Astrocyte of the cerebellum (primary cell): ENCODE measurements around the gene FHL1.

ENCODE experiments used
- DNase-seq: peaks from one replicate; pipeline ENCODE4 v3.0.0-alpha.2; 2011; ENCODE audit warnings: low read depth
- H3K4me3 ChIP-seq: 2 replicates; pipeline ENCODE4 v1.5.1; 2011; ENCODE audit warnings: mild to moderate bottlenecking, low read depth, low read length, moderate library complexity
- in situ Hi-C: cut with HindIII; loops from 2 replicates; pipeline ENCODE4 v1.10.0; 2017; ENCODE audit warnings: low sequenced_read_pairs
- TF ChIP-seq, protein P1 (sequence below): IDR thresholded peaks from 2 replicates; pipeline ENCODE4 v1.5.1; 2012; ENCODE audit warnings: low read length, low read depth, moderate library complexity, mild to moderate bottlenecking; ENCODE audit errors: missing control alignments

The FHL1 gene

DNA sequence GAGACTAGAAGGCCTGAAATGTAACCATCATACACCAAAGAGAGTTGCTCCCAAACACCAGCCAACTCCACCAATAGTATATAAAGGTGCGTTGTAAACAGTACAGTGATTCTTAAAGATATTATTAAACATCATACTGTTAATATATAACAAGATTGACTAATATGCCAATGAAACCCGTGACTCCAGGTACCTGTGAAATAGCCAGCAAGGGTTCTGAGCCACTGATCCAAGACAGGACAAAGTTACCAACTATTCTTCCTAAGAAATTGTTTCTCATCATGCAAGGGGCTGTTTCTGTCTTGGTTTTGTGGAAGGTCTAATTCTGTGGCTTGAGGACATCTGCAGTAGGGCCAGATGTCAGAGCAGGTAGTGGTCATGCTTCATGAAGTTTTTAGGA, 47.2 kb downstream of the FHL1 start:
- no peak overlapping the region for H3K4me3 ChIP-seq
- no peak for DNase-seq
- TF ChIP-seq, protein P1, sequence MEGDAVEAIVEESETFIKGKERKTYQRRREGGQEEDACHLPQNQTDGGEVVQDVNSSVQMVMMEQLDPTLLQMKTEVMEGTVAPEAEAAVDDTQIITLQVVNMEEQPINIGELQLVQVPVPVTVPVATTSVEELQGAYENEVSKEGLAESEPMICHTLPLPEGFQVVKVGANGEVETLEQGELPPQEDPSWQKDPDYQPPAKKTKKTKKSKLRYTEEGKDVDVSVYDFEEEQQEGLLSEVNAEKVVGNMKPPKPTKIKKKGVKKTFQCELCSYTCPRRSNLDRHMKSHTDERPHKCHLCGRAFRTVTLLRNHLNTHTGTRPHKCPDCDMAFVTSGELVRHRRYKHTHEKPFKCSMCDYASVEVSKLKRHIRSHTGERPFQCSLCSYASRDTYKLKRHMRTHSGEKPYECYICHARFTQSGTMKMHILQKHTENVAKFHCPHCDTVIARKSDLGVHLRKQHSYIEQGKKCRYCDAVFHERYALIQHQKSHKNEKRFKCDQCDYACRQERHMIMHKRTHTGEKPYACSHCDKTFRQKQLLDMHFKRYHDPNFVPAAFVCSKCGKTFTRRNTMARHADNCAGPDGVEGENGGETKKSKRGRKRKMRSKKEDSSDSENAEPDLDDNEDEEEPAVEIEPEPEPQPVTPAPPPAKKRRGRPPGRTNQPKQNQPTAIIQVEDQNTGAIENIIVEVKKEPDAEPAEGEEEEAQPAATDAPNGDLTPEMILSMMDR, result no peak
- in situ Hi-C loops, result no loop called here

DNA sequence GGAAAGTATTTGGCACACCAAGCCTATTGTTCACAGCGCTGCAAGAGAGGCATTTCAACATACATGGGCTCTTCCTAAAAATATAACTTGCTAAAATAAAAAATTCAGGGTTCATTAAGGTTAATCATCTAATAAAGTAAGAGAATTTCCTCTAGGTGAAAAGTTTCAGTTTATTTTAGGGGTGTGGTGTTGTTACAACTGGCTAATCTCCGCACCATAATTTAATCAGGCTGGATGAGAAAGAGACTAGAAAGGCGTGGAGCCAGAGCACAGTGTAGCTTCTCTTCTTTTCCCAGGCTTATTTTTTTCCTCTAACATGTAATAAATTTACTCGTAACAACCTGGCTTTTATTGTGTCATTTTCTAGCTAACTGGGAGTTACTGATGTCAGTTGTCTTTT, 47.9 kb downstream of the FHL1 start:
- TF ChIP-seq, protein P1, result no peak
- in situ Hi-C loops, result no loop called here
- DNase-seq, result no peak
- no peak overlapping the region for H3K4me3 ChIP-seq

DNA sequence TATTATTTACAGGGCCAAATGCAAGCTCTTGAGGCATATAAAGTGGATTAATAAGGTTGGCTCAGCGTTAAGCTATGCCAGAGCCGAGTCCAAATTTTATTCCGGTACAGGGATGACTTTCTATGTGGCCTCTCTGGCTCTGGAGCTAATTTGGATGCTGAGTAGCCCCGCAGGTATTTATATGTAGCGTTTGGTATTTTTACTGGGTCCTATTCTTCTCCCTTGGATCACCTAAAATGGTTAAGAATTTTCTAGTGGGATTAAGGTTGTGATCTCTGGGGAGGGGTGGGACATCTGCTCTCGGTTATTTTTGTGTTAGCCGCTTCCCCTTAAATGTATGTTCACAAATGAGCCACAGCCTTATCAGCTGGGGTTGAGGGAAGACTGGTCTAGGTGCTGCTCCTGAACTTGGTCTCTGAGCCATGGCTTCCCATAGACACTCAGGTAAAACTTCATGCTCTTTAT, 49.4 kb downstream of the FHL1 start:
- H3K4me3 ChIP-seq, result no peak overlapping the region
- TF ChIP-seq, protein P1, result no peak
- in situ Hi-C loops, result no loop called here
- no peak for DNase-seq

DNA sequence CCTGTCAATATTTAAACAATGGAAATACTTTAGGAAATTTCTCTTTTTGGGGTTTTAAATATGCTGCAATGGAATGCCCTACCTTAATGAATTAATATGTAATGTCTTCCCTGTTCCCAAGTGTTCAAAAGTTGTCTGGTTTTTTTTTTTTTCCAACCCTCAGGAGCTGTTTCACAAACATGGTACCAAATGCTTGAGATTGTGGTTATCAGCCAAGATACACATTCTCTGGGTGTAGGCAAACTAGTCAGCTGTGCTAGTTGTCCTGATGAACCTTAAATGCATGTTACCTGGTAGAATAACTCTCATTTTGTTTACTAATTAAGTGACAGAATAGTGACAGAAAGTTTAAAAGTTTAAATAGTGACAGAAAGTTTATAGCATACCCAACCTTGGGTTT, 50.7 kb downstream of the FHL1 start:
- H3K4me3 ChIP-seq, result no peak overlapping the region
- TF ChIP-seq, protein P1, result no peak
- no peak for DNase-seq
- in situ Hi-C loops, result no loop called here

DNA sequence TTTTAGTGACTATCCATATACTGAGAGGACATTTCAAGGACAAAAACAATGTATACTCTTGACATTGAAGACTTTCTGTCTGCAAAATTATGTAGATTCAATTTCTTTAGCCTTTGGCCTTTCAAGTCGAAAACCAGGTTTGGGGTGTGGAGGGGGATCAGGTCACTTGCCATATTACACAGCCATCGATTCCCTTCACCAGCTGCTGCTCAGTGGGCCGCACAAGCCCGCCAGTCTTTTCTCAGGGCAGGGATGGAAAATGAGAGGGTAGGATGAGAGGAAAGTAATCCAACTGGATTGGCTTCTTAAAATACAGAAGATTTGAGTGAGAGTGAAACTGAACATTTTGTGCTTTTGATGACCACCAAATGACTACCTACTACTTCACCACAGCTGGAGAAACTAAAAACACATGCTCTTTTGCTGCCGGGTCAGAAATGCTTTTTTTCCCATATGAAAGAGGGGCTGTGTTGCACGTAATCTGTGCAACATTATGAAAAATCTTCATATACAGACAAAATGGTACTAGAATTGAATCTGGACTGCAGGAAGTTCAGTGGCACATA, 51.4 kb downstream of the FHL1 start:
- in situ Hi-C loops, result no loop called here
- H3K4me3 ChIP-seq, result no peak overlapping the region
- DNase-seq, result no peak
- TF ChIP-seq, protein P1, result no peak

DNA sequence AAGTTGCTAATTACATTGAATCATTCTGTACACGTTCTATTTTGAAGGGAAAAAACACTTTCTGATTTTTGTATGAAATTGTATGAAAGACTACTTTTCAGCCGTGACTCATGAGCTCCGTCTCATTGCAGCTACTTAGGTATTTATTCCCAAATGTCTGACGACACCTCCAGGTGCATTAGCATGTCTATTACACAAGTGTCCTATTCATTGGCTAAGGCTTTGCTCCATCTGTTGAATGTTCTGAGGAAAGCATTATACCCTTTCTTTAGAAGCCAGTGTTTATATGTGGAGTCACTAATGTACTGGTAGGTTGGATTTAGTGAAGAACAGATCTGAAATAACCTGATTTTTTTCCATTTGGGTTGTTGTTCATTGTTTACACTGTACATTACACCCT, 52.0 kb downstream of the FHL1 start:
- no peak for DNase-seq
- TF ChIP-seq, protein P1, result no peak
- no peak overlapping the region for H3K4me3 ChIP-seq
- in situ Hi-C loops, result no loop called here
